HG02885 (cell line): Measurements from ENCODE around the gene DCST2.
A peak's percentile ranks its signal among the peaks of the same experiment; 100 is the strongest.

Experiments
- ATAC-seq: cut with Tn5 transposase; IDR thresholded peaks from one replicate; pipeline ENCODE4 v1.9.1; 2021; ENCODE audit warnings: mild to moderate bottlenecking; ENCODE audit not compliant: unreplicated experiment, poor library complexity

DCST2 gene

GRCh38 chr1:155012776-155013602, 20.6 kb downstream of the DCST2 start:
- ATAC-seq = no peak

- ATAC-seq = no peak
Observed at GRCh38 chr1:155012026-155012546, 21.5 kb downstream of the DCST2 start.

DNA sequence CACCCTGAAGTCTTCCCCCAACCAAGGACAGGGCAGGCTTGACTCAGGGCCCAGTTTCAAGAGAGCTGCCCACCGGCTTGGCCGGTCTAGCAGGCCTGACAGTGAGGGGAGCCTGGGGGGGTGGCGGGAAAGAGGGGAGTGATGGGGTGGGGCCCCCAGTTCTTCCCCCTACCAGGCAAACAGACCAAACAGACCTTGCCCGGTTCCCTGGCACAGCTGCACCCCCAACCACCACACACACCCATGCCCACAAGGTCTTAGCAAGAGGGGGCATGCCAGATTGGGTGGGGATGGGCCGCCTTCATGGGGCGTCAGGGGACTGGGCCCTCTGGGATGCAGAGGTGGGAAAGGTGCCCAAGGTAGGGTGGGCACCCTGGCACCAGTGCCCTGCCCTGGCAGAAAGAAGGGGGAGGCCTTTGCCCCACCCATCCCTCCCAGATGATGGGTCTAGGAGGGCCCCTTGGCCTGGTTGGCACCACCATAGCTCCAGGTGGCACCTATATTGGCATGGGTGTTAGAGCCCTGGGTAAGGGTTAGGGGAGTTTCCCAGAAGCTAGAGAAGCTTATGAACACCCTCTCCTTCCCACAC, 22.1 kb downstream of the DCST2 start:
- ATAC-seq = no peak

GRCh38 chr1:155011004-155011416, 22.6 kb downstream of the DCST2 start:
- ATAC-seq = no peak

DNA sequence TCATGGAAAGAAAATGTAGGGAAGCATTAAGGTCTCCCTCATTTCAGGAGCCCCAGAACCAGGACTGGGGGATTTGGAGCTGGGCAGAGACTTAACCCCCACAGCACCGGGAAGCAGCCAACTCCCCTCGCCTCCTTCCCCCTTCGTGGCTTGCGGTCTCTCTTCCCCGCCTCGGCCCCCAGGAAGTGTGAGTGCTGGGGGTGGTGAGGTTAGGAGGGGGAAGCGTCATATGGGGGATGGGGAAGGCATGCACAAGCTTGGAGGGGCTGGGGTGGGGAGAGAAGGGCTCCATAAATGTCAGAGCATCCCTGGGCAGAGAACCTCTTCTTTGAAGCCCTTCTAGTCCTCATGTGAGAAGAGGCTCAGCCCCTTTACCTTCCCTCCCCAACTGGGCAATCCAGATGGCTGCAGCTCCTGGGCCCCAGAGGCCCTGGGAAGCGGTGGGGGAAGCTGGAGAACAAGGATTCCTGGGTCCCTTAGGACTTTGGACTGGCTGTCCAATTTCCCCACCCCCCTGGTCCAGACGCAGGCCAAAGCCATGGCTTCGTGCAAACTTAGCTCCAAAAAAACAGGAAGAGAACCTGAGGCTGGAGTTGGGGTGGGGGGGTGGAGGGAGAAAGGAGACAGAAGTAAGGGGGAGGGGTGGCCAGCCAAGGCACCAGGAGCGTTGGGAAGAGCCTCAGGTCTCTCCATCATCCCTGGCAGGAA, 23.2 kb downstream of the DCST2 start:
- ATAC-seq = no peak

DNA sequence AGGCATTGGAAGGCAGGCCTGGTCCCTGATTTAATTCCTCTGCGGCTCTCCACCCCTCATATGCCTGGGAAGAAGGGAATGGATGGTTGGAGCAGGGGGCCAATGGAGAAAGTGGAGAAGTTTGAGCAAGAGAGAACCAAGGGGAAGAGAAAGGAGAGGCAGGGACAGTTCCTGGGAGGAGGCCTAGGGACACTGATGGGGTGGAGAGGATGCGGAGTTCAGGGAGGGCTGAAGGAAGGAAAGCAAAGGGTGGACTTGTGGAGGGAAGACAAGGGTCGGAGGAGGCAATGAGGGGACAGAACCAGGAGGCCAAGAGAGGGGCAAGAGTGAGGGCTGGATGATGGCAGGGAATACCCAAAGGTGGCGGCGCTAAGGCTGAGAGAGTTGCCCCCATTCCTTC, 23.8 kb downstream of the DCST2 start:
- ATAC-seq = no peak

- no peak for ATAC-seq
Observed at GRCh38 chr1:155009221-155009711, 24.3 kb downstream of the DCST2 start.

GRCh38 chr1:155008015-155008941, 25.3 kb downstream of the DCST2 start:
- ATAC-seq = no peak

- ATAC-seq = no peak
Observed at GRCh38 chr1:155007251-155007828, 26.2 kb downstream of the DCST2 start.

- no peak for ATAC-seq
Observed at GRCh38 chr1:155006601-155007101, 26.9 kb downstream of the DCST2 start.

GRCh38 chr1:155005076-155006011, 28.2 kb downstream of the DCST2 start:
- no peak for ATAC-seq

DNA sequence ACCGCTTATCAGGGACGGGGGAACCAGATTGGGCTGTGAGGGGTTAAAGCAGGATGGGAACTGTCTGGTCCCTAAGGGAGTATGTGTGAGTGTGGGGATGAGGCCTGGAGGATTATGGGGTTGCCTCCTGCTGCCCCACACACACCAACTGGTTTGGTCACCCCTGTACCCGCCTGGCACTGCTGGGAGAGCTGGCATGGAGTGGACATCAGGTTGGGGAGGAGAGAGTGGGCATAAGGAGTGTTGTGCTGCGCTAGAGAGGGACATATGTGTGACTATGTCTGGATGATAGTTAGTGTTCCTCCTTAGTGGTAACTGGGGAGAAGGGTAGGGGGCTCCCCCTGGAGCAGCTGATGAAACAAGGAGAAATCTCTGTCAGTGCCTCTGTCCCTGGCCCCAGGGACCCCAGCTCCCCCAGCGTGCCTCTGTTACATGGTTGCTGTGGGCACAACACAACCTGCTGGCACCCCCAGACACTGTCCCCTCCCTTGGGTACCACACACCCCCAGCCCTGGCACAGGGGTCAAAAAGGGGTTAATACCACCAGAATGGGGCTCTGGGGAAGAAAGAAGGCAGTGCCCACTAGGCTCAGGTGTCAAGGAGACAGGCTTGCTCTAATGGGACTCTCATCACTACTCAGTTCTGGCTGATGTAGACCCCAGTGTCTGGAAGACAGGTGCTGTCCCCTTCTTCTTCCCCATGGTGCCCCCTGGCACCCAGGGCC, 29.1 kb downstream of the DCST2 start:
- ATAC-seq = no peak

- ATAC-seq = no peak
Observed at GRCh38 chr1:155003766-155004351, 29.7 kb downstream of the DCST2 start.

DNA sequence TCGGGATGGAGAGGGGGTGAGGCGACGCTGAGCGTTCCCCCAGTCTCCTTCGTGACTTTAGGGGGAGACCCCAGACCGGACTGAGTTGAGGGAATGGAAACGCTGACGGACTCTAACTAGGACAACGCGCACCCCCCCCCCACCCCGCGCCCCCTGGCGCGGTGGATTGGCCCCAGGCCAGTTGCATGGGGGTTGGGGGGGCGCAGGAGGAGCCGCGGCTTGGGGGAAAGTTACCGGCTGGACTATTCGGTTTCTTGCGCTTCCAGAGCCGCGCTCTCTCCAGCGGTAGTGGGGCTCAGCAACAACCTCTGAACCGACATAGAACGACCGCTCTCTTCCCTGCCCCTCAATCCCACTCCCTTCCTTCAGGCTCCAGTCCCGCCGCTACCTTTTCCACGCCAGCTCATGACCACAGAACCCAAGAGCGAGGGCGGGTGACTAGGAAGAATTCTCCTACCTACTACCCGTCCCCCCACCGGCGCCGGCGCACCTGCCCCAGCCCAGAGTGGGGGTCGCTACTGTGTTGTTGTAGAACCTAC, 30.3 kb downstream of the DCST2 start:
- no peak for ATAC-seq

GRCh38 chr1:155002464-155003226, 30.9 kb downstream of the DCST2 start, which contains the start of gene ZBTB7B:
Gene ZBTB7B (plus strand): TSS chr1:155002802. CDS start chr1:155014661, 11,859 bp downstream.
- ATAC-seq = peak; percentile 4
